Keratinocyte (primary cell): ENCODE measurements around the gene ANAPC16.

ENCODE experiments used
- EZH2 ChIP-seq: IDR thresholded peaks from one replicate; pipeline ENCODE4 v1.6.1; 2012; ENCODE audit warnings: inconsistent platforms, mild to moderate bottlenecking, low read length, moderate library complexity
- TF ChIP-seq, protein P1 (sequence below), 3 experiments: IDR thresholded peaks in 1 of 3; conservative IDR thresholded peaks in 1 of 3; optimal IDR thresholded peaks in 1 of 3; 2 replicates in 2 of 3; 3 replicates in 1 of 3; pipeline versions ENCODE3 to v1.5.1; 2011; ENCODE audit warnings: low read length in 3 of 3, mild to moderate bottlenecking in 3 of 3, moderate library complexity in 2 of 3, control low read depth in 1 of 3, inconsistent platforms in 1 of 3; ENCODE audit not compliant: insufficient read depth in 2 of 3; ENCODE audit errors: extremely low read depth in 1 of 3

DNA sequence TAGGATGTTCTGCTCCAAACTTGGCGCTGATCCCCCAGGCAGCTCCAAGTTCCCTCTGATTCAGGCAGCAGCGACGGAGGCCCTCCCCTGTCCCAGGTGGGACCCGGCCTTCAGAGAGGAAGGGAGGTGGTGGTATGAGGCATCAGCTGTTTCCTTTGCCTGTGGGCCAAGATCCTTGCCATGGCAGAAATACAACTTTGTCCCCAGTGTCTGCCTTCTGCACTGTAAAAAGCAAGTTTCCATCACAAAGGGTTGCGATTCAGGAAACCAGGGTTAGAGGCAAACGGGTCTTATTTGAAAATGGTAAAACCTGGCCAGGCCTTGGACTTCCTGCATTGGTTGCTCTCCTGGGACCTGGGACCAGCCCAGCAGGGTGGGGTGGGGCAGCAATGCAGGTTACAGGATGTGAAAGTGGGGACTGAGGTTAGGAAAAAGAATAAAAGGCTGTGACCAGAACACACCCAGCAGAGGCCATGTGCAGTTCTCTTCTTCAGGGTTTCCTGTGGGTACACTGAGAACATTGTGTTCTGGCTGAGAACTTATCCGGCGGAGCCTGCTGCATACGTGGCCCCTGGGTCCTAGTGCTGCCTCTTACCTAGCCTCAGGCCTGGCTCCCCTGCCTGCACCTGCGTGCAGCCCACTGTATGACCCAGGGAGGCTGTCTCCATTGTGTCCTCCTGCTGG is 32.8 kb downstream of the ANAPC16 start:
- TF ChIP-seq, protein P1, sequence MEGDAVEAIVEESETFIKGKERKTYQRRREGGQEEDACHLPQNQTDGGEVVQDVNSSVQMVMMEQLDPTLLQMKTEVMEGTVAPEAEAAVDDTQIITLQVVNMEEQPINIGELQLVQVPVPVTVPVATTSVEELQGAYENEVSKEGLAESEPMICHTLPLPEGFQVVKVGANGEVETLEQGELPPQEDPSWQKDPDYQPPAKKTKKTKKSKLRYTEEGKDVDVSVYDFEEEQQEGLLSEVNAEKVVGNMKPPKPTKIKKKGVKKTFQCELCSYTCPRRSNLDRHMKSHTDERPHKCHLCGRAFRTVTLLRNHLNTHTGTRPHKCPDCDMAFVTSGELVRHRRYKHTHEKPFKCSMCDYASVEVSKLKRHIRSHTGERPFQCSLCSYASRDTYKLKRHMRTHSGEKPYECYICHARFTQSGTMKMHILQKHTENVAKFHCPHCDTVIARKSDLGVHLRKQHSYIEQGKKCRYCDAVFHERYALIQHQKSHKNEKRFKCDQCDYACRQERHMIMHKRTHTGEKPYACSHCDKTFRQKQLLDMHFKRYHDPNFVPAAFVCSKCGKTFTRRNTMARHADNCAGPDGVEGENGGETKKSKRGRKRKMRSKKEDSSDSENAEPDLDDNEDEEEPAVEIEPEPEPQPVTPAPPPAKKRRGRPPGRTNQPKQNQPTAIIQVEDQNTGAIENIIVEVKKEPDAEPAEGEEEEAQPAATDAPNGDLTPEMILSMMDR (optimal IDR thresholded peaks at IDR 0.05 in 1 of 3, IDR thresholded peaks at IDR 0.05 in 1 of 3, conservative IDR thresholded peaks at IDR 0.05 in 1 of 3; ENCODE audit: extremely low read depth in 1 of 3, insufficient read depth in 2 of 3, low read length in 3 of 3), result no peak
- no peak for TF ChIP-seq EZH2
